ENCODE results near the gene AKAP6.
"Not testable (repeated sequence)": the region's sequence is repeated elsewhere in the genome, so short reads cannot be mapped to it uniquely, and the experiment has no call there.

AKAP6 gene

DNA sequence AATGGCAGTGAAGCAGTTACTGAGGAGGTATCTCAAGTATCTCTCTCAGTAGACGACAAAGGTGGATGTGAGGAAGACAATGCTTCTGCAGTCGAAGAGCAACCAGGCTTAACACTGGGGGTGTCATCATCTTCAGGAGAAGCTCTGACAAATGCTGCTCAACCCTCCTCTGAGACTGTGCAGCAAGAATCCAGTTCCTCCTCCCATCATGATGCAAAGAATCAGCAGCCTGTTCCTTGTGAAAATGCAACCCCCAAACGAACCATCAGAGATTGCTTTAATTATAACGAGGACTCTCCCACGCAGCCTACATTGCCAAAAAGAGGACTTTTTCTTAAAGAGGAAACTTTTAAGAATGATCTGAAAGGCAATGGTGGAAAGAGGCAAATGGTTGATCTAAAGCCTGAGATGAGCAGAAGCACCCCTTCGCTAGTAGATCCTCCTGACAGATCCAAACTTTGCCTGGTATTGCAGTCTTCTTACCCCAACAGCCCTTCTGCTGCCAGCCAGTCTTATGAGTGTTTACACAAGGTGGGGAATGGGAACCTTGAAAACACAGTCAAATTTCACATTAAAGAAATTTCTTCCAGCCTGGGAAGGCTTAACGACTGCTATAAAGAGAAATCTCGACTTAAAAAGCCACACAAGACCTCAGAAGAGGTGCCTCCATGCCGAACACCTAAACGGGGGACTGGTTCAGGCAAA, 216.6 kb downstream of the AKAP6 start:
- peak; percentile 0 for DNase-seq

DNA sequence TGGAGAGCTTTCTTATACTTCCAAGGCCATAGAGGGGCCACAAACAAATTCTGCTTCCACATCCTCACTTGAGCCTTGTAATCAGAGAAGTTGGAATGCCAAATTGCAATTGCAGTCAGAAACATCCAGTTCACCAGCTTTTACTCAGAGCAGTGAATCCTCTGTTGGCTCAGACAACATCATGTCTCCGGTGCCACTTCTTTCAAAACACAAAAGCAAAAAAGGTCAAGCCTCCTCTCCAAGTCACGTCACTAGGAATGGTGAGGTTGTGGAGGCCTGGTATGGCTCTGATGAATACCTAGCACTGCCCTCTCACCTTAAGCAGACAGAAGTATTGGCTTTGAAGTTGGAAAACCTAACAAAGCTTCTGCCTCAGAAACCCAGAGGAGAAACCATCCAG, 217.1 kb downstream of the AKAP6 start:
- DNase-seq, result no peak

DNA sequence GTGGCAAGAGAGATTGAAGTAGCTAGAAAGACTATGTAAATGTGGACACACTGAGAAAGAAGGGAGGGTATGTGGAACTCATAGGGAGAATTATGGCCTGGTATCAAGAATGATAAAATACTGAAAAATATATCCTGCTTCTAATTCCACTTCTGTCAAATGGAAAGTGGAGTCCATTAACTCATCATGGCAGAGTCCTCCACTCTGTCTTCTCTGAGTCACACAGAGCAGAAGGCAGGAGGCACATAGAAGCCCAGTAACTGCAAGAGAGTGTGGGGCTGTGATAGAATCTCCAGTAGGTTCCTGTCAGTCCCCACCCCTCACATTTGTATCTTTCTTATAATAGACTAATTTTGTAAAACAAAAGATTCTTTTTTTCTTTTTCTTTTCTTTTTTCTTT, 223.7 kb downstream of the AKAP6 start:
- DNase-seq, result no peak

GRCh38 chr14:32559048-32559447, 229.9 kb downstream of the AKAP6 start:
- DNase-seq, result no peak

- DNase-seq, result no peak
Observed at GRCh38 chr14:32559590-32559989, 230.5 kb downstream of the AKAP6 start.

GRCh38 chr14:32560209-32560857, 231.2 kb downstream of the AKAP6 start:
- peak; percentile 65 for DNase-seq

GRCh38 chr14:32561520-32561919, 232.4 kb downstream of the AKAP6 start:
- DNase-seq, result no peak

- peak; percentile 9 for DNase-seq
Observed at GRCh38 chr14:32564596-32564995, 235.5 kb downstream of the AKAP6 start.

GRCh38 chr14:32565256-32565655, 236.2 kb downstream of the AKAP6 start:
- no peak for DNase-seq

DNA sequence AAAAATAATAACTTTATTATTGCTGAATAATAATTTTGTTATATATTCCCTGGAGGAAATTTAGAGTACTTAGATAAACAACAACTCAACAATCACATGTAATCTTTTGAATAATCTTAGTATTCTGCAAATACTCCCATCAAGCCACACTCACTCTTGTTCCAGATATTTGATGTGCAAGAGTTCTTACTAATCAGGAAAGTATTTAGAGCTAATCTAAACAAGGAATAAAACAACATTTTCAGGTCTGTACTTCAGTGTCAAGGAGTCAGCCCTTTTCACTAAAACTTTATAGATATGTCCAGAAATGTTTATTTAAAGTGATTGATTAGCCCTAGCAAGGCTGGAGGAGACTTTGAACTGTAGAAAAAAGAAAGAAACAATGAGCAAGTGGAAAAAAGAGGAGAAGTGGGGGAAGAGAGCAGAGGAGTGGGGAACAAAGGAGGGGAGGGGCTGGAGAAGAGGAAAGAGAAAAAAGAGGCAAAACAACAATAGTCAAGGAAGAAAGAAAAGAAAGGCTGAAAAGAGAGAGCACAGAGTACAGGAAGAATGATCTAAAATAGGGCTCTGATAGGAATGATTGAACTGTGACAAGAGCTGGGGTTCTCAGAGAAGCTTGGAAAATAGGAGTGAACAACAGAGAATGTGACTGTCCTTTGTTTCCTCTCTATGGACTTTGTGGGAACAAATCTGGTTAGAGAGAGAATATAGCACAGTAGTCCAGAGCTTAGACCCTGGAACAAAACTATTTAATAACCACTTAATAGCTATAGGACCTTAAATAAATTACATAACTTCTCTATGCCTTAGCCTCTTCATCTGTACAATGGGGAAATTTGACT, 238.7 kb downstream of the AKAP6 start:
- no peak for DNase-seq

GRCh38 chr14:32571551-32571950, 242.5 kb downstream of the AKAP6 start:
- DNase-seq, result no peak

GRCh38 chr14:32571995-32572866, 243.1 kb downstream of the AKAP6 start:
- no peak for DNase-seq

GRCh38 chr14:32572867-32573150, 243.7 kb downstream of the AKAP6 start:
- DNase-seq, result no peak

GRCh38 chr14:32574269-32574668, 245.2 kb downstream of the AKAP6 start:
- DNase-seq, result no peak

GRCh38 chr14:32576088-32576795, 247.1 kb downstream of the AKAP6 start:
- DNase-seq, result peak; percentile 60

- DNase-seq, result no peak
Observed at GRCh38 chr14:32576977-32577376, 247.9 kb downstream of the AKAP6 start.

DNA sequence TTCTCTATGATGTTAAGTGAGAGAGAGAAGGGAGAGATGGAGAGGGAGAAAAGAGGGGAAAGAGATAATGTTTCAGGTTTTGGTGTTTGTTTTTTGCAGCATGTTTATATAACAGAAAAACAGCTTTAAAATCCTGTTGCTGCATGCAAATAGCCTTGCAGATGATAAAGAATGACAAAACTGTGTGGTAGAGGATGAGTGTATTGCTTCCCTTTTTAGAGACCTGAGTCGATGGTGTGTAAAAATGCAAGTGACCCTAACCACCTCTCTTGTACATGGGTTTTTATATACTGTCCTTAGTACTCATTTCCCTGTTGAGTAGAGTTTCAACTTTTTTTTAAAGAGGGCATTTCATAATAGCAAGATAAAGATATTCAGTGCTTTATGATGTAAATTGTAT, 249.1 kb downstream of the AKAP6 start:
- no peak for DNase-seq

DNA sequence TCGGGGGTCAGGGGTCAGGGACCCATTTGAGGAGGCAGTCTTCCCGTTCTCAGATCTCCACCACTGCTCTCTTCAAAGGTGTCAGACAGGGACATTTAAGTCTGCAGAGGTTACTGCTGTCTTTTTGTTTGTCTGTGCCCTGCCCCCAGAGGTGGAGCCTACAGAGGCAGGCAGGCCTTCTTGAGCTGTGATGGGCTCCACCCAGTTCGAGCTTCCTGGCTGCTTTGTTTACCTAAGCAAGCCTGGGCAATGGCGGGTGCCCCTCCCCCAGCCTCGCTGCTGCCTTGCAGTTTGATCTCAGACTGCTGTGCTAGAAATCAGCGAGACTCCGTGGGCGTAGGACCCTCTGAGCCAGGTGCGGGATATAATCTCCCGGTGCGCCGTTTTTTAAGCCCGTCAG, 254.3 kb downstream of the AKAP6 start:
- DNase-seq, result not testable (repeated sequence)

DNA sequence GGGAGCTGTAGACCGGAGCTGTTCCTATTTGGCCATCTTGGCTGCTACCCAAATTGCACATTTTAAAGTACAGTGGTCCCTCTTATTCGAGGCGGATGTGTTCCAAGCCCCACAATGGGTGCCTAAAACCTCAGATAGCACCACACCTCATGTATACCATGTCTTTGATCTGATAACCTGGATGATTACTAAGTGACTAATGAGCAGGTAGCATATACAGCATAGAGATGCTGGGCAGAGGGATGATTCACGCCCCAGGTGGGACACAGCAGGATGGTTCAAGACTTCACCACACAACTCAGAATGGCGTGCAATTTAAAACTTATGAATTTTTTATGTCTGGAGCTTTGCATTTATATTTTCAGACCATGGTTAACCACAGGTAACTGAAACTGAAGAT, 255.0 kb downstream of the AKAP6 start:
- no peak for DNase-seq

GRCh38 chr14:32587461-32587860, 258.4 kb downstream of the AKAP6 start:
- DNase-seq, result no peak

GRCh38 chr14:32588448-32589320, 259.6 kb downstream of the AKAP6 start:
- DNase-seq, result peak; percentile 55

All from OCI-M1 (cell line).